ENCODE measurements around the gene NAGPA. TPM values are rescaled to one million over a fixed set of nuclear protein-coding genes. Genes with fewer than 3 reads are reported as not detected.

Gene NAGPA
- total and polyA plus RNA-seq, 2 of the 13 experiments (the other 11 are each of a cell fraction or from before 2014, with no cell fraction given): 27.1 to 60.3 TPM

DNA sequence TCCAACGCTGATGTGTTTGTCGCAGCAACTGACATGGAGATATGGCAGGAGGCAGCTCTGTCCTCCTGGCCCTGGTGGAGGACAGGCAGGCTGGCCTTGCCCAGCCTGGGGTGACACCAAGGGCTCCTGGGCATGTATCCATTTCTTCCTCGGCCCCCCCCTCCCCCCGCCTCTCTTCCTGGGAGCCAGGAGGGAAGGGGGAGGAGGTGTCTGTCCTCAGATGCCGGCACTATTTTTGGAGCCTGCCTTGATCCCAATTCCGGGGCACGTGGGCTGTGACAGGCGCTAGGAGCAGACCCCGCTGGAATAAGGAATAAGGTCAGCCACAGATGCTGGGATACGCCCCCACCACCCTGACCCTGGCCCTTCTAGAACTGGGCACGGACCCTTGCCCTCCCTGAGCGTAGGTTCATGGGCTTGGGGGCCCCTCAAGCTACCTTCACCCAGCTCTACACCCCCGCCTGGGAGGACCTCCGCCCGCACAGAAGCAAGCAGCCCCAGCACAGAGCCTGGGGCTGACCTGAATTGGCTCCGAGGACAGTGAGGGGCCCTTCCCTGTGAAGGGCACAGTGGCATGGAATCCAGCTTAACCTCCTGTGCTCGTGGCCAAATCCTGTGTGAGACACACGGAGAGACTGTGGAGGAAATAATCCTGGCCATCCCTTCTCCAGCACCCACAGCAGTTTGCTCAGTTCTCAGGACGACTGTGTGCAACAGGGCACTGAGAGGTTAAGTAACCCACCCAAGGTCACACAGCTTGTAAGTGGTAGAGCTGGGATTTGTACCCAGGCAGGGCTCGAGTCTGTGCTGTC lies 51.5 kb downstream of the NAGPA start (continued):
- TF ChIP-seq, protein P1, sequence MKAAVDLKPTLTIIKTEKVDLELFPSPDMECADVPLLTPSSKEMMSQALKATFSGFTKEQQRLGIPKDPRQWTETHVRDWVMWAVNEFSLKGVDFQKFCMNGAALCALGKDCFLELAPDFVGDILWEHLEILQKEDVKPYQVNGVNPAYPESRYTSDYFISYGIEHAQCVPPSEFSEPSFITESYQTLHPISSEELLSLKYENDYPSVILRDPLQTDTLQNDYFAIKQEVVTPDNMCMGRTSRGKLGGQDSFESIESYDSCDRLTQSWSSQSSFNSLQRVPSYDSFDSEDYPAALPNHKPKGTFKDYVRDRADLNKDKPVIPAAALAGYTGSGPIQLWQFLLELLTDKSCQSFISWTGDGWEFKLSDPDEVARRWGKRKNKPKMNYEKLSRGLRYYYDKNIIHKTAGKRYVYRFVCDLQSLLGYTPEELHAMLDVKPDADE (CRISPR knock-in tag; IDR thresholded peaks at IDR 0.05): no peak
- TF ChIP-seq CHD4 (IDR thresholded peaks at IDR 0.05; ENCODE audit: borderline replicate concordance, low read length): no peak
- no peak for TF ChIP-seq ARHGAP35 (CRISPR knock-in tag; IDR thresholded peaks at IDR 0.05; ENCODE audit: borderline replicate concordance)
- TF ChIP-seq ZNF768 (CRISPR knock-in tag; IDR thresholded peaks at IDR 0.05): peak; percentile 96
- peak; percentile 26; the same call in 1 of the 2 replicates for TF ChIP-seq ZFP91 (CRISPR knock-in tag; IDR thresholded peaks at IDR 0.05; ENCODE audit: borderline replicate concordance)
- TF ChIP-seq PHF20 (CRISPR knock-in tag; IDR thresholded peaks at IDR 0.05): no peak
- no peak for TF ChIP-seq ZNF264 (CRISPR knock-in tag; IDR thresholded peaks at IDR 0.05)
- no peak for TF ChIP-seq ZNF883 (CRISPR knock-in tag; IDR thresholded peaks at IDR 0.05; ENCODE audit: not compliant biosample characterization)
- TF ChIP-seq, protein P2, sequence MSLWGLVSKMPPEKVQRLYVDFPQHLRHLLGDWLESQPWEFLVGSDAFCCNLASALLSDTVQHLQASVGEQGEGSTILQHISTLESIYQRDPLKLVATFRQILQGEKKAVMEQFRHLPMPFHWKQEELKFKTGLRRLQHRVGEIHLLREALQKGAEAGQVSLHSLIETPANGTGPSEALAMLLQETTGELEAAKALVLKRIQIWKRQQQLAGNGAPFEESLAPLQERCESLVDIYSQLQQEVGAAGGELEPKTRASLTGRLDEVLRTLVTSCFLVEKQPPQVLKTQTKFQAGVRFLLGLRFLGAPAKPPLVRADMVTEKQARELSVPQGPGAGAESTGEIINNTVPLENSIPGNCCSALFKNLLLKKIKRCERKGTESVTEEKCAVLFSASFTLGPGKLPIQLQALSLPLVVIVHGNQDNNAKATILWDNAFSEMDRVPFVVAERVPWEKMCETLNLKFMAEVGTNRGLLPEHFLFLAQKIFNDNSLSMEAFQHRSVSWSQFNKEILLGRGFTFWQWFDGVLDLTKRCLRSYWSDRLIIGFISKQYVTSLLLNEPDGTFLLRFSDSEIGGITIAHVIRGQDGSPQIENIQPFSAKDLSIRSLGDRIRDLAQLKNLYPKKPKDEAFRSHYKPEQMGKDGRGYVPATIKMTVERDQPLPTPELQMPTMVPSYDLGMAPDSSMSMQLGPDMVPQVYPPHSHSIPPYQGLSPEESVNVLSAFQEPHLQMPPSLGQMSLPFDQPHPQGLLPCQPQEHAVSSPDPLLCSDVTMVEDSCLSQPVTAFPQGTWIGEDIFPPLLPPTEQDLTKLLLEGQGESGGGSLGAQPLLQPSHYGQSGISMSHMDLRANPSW (CRISPR knock-in tag; IDR thresholded peaks at IDR 0.05; ENCODE audit: borderline replicate concordance): no peak
- TF ChIP-seq ZNF598 (CRISPR knock-in tag; IDR thresholded peaks at IDR 0.05; ENCODE audit: borderline replicate concordance): no peak
- TF ChIP-seq SP140L (CRISPR knock-in tag; IDR thresholded peaks at IDR 0.05; ENCODE audit: borderline replicate concordance): no peak
- no peak for TF ChIP-seq PRPF4 (IDR thresholded peaks at IDR 0.05; ENCODE audit: low read depth, low read length, poor library complexity, severe bottlenecking)
- no peak for TF ChIP-seq ZIK1 (CRISPR knock-in tag; IDR thresholded peaks at IDR 0.05; ENCODE audit: borderline replicate concordance, low read depth)
- no peak for TF ChIP-seq ZSCAN29 (CRISPR knock-in tag; conservative IDR thresholded peaks at IDR 0.05)
- TF ChIP-seq, protein P3, sequence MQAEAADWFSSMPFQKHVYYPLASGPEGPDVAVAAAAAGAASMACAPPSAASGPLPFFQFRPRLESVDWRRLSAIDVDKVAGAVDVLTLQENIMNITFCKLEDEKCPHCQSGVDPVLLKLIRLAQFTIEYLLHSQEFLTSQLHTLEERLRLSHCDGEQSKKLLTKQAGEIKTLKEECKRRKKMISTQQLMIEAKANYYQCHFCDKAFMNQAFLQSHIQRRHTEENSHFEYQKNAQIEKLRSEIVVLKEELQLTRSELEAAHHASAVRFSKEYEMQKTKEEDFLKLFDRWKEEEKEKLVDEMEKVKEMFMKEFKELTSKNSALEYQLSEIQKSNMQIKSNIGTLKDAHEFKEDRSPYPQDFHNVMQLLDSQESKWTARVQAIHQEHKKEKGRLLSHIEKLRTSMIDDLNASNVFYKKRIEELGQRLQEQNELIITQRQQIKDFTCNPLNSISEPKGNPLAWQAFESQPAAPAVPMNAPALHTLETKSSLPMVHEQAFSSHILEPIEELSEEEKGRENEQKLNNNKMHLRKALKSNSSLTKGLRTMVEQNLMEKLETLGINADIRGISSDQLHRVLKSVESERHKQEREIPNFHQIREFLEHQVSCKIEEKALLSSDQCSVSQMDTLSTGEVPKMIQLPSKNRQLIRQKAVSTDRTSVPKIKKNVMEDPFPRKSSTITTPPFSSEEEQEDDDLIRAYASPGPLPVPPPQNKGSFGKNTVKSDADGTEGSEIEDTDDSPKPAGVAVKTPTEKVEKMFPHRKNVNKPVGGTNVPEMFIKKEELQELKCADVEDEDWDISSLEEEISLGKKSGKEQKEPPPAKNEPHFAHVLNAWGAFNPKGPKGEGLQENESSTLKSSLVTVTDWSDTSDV (CRISPR knock-in tag; IDR thresholded peaks at IDR 0.05): no peak
- TF ChIP-seq RFX5 (IDR thresholded peaks at IDR 0.05; ENCODE audit: low read depth, low read length): no peak

All from HepG2 (cell line).